IMR-90 (cell line): Measurements from ENCODE around the gene RNF213. TPM values are rescaled to one million over a fixed set of nuclear protein-coding genes. Genes with fewer than 3 reads are reported as not detected.

Experiments used
- ATAC-seq: fragments of 200-7000 bp; cut with Tn5 transposase; 2 replicates; pipeline ENCODE4 v1.9.1; 2020; ENCODE audit warnings: low read depth, mild to moderate bottlenecking, moderate library complexity
- BruUV-seq: library from RNA; stranded (reverse); fragments of 400-500 nt; replicated peaks from 2 replicates; lab custom pipeline; 2021; lab: Mats Ljungman, UMichigan
- CTCF ChIA-PET: fragments of 300-600 bp; formaldehyde crosslinking; extraction: SDS; loops from one replicate; lab custom pipeline; 2021; ENCODE audit warnings: antibody characterized with exemption; lab: Yijun Ruan, JAX
- POLR2A ChIA-PET: fragments of 300-600 bp; sonication (Branson Sonifier 250); formaldehyde crosslinking; loops from one replicate; lab custom pipeline; 2022; ENCODE audit warnings: antibody characterized with exemption; ENCODE audit not compliant: unreplicated experiment; lab: Charles Lee
- DNase-seq: peaks from one replicate; pipeline ENCODE4 v3.0.0; 2013
- H2AFZ ChIP-seq: replicated peaks from 2 replicates; pipeline ENCODE3; 2013; ENCODE audit warnings: low read length, mild to moderate bottlenecking; ENCODE audit not compliant: poor library complexity
- H2AK5ac ChIP-seq: 2 replicates; pipeline ENCODE4 v1.6.1; 2013; ENCODE audit warnings: low read depth, low read length, inconsistent platforms
- H2AK9ac ChIP-seq: replicated peaks from 2 replicates; pipeline ENCODE3; 2013; ENCODE audit warnings: mild to moderate bottlenecking, low read depth, low read length, moderate library complexity; ENCODE audit not compliant: poor library complexity
- H2BK120ac ChIP-seq: 2 replicates; pipeline ENCODE4 v1.6.1; 2013; ENCODE audit warnings: low read depth, low read length, inconsistent platforms
- H2BK15ac ChIP-seq: 3 replicates; pipeline ENCODE4 v1.6.1; 2013; ENCODE audit warnings: low read depth, low read length, inconsistent platforms
- H2BK20ac ChIP-seq: 2 replicates; pipeline ENCODE4 v1.6.1; 2013; ENCODE audit warnings: low read depth, mild to moderate bottlenecking, inconsistent platforms, low read length, moderate library complexity
- H2BK5ac ChIP-seq: 2 replicates; pipeline ENCODE4 v1.6.1; 2013; ENCODE audit warnings: mild to moderate bottlenecking, low read depth, low read length, inconsistent platforms; ENCODE audit not compliant: poor library complexity, severe bottlenecking
- H3K14ac ChIP-seq: replicated peaks from 2 replicates; pipeline ENCODE4 v1.6.1; 2013; ENCODE audit warnings: low read depth, low read length, inconsistent platforms
- H3K18ac ChIP-seq: 2 replicates; pipeline ENCODE4 v1.6.1; 2013; ENCODE audit warnings: low read depth, low read length, control low read depth
- H3K23ac ChIP-seq: 2 replicates; pipeline ENCODE4 v1.6.1; 2013; ENCODE audit warnings: low read depth, low read length, inconsistent platforms
- H3K27ac ChIP-seq: 2 replicates; pipeline ENCODE4 v1.5.1; 2013; ENCODE audit warnings: mild to moderate bottlenecking, control low read depth, low read length; ENCODE audit not compliant: insufficient read depth
- H3K27me3 ChIP-seq: 2 replicates; pipeline ENCODE4 v1.6.1; 2013; ENCODE audit warnings: low read length; ENCODE audit not compliant: control insufficient read depth, insufficient read depth
- H3K36me3 ChIP-seq: 2 replicates; pipeline ENCODE4 v1.6.1; 2013; ENCODE audit warnings: low read length, mixed read lengths; ENCODE audit not compliant: control insufficient read depth, insufficient read depth
- H3K4ac ChIP-seq: 2 replicates; pipeline ENCODE4 v1.6.1; 2013; ENCODE audit warnings: low read depth, low read length, inconsistent platforms
- H3K4me1 ChIP-seq: 2 replicates; pipeline ENCODE4 v1.6.1; 2013; ENCODE audit warnings: low read length, mixed read lengths; ENCODE audit not compliant: control insufficient read depth, insufficient read depth
- H3K4me2 ChIP-seq: 2 replicates; pipeline ENCODE4 v1.6.1; 2013; ENCODE audit warnings: low read depth, mild to moderate bottlenecking, control low read depth, low read length, moderate library complexity
- H3K4me3 ChIP-seq: 2 replicates; pipeline ENCODE4 v1.5.1; 2013; ENCODE audit warnings: low read depth, mild to moderate bottlenecking, control low read depth, low read length, moderate library complexity; ENCODE audit not compliant: insufficient read depth
- H3K56ac ChIP-seq: 2 replicates; pipeline ENCODE4 v1.6.1; 2013; ENCODE audit warnings: low read length, inconsistent platforms; ENCODE audit not compliant: insufficient read depth; ENCODE audit errors: extremely low read depth
- H3K79me1 ChIP-seq, 2 experiments: 2 replicates each; pipeline ENCODE4 v1.6.1; 2013; ENCODE audit warnings: low read length in 2 of 2, inconsistent platforms in 1 of 2, low read depth in 1 of 2
- H3K9ac ChIP-seq: 2 replicates; pipeline ENCODE4 v1.6.1; 2013; ENCODE audit warnings: low read depth, low read length, control low read depth
- H3K9me1 ChIP-seq: 2 replicates; pipeline ENCODE4 v1.6.1; 2013; ENCODE audit warnings: low read length, inconsistent platforms; ENCODE audit not compliant: insufficient read depth
- H3K9me3 ChIP-seq: 2 replicates; pipeline ENCODE4 v1.6.1; 2013; ENCODE audit warnings: low read length; ENCODE audit not compliant: control insufficient read depth, insufficient read depth
- H4K20me1 ChIP-seq: 2 replicates; pipeline ENCODE4 v1.6.1; 2013; ENCODE audit warnings: low read length, inconsistent platforms; ENCODE audit not compliant: insufficient read depth
- H4K5ac ChIP-seq: 2 replicates; pipeline ENCODE4 v1.6.1; 2013; ENCODE audit warnings: mild to moderate bottlenecking, low read depth, low read length, control low read depth
- H4K8ac ChIP-seq, 2 experiments: 2 replicates each; pipeline ENCODE4 v1.6.1; 2013; ENCODE audit warnings: low read depth in 2 of 2, low read length in 2 of 2, control low read depth in 1 of 2, inconsistent platforms in 1 of 2
- H4K91ac ChIP-seq: 2 replicates; pipeline ENCODE4 v1.6.1; 2013; ENCODE audit warnings: low read depth, low read length, inconsistent platforms; ENCODE audit not compliant: insufficient read depth
- CEBPB ChIP-seq: IDR thresholded peaks from 2 replicates; pipeline ENCODE4 v1.6.1; 2012; ENCODE audit warnings: low read depth, low read length, improper control_type of control experiment
- CHD1 ChIP-seq: IDR thresholded peaks from 2 replicates; pipeline ENCODE4 v1.6.1; 2012; ENCODE audit warnings: low read depth, low read length, improper control_type of control experiment
- MAFK ChIP-seq: IDR thresholded peaks from 2 replicates; pipeline ENCODE4 v1.6.1; 2012; ENCODE audit warnings: low read depth, low read length, improper control_type of control experiment
- MAZ ChIP-seq: IDR thresholded peaks from 2 replicates; pipeline ENCODE4 v1.6.1; 2012; ENCODE audit warnings: low read depth, mild to moderate bottlenecking, low read length, improper control_type of control experiment, moderate library complexity, borderline replicate concordance
- MXI1 ChIP-seq: IDR thresholded peaks from 2 replicates; pipeline ENCODE4 v1.6.1; 2012; ENCODE audit warnings: low read depth, mild to moderate bottlenecking, low read length, moderate library complexity, borderline replicate concordance
- NFE2L2 ChIP-seq: fragments of 150-350 bp; IDR thresholded peaks from 2 replicates; pipeline ENCODE4 v1.6.1; 2016; ENCODE audit warnings: low read depth, mild to moderate bottlenecking, low read length
- POLR2A ChIP-seq: IDR thresholded peaks from 2 replicates; pipeline ENCODE4 v1.6.1; 2012; ENCODE audit warnings: mild to moderate bottlenecking, low read depth, low read length
- RCOR1 ChIP-seq: IDR thresholded peaks from 2 replicates; pipeline ENCODE4 v1.6.1; 2012; ENCODE audit warnings: mild to moderate bottlenecking, low read length, improper control_type of control experiment; ENCODE audit not compliant: insufficient replicate concordance
- RFX5 ChIP-seq: IDR thresholded peaks from 2 replicates; pipeline ENCODE4 v1.8.0; 2012; ENCODE audit warnings: low read depth, mild to moderate bottlenecking, low read length, moderate library complexity
- SMC3 ChIP-seq: fragments of 150-350 bp; IDR thresholded peaks from 2 replicates; pipeline ENCODE4 v1.6.1; 2016; ENCODE audit warnings: low read depth, mild to moderate bottlenecking, antibody characterized with exemption, low read length, moderate library complexity
- WGBS, 2 experiments: methylation state at CpG; one replicate each; pipeline versions ENCODE4 v1.1.5 to v1.1.7; 2013; ENCODE audit warnings: missing lambda C conversion rate in 2 of 2; ENCODE audit not compliant: insufficient read length in 1 of 2; ENCODE audit errors: extremely low coverage in 2 of 2; 5-methylcytosine and 5-hydroxymethylcytosine counted together
- dilution Hi-C: fragments of 300-500 bp; cut with HindIII; formaldehyde crosslinking; loops from one replicate; pipeline ENCODE4 v1.14.3; 2018; ENCODE audit warnings: low sequenced_read_pairs; ENCODE audit not compliant: unreplicated experiment
- in situ Hi-C: fragments of 300-500 bp; cut with MboI; formaldehyde crosslinking; loops from 3 replicates; pipeline ENCODE4 v1.14.3; 2019; ENCODE audit warnings: low sequenced_read_pairs, inconsistent platforms, mixed read lengths
- intact Hi-C: fragments of 100-400 bp; cut with micrococcal nuclease; formaldehyde crosslinking; loops from 2 replicates; pipeline ENCODE4 v1.10.0; 2022
- polyA plus RNA-seq, 3 experiments: library from polyadenylated mRNA; depleted of rRNA; stranded (reverse); fragments of >200 nt; gene quantifications; 2 replicates each; pipeline ENCODE4 v1.2.3, GENCODE V29; 2012; ENCODE audit warnings: low replicate concordance in 1 of 3
- total RNA-seq: library from RNA; depleted of rRNA; stranded (reverse); fragments of >200 nt; gene quantifications from 2 replicates; pipeline ENCODE4 v1.2.3, GENCODE V29; 2012
- TF ChIP-seq, protein P1 (sequence below): conservative IDR thresholded peaks from 2 replicates; pipeline ENCODE4 v1.5.1; 2012; ENCODE audit warnings: mild to moderate bottlenecking, low read depth, low read length, improper control_type of control experiment
- TF ChIP-seq, protein P2 (sequence below): fragments of 150-350 bp; IDR thresholded peaks from 2 replicates; pipeline ENCODE4 v1.6.1; 2017; ENCODE audit warnings: mild to moderate bottlenecking, antibody characterized with exemption, low read length, low read depth
- TF ChIP-seq, protein P3 (sequence below): fragments of 150-350 bp; IDR thresholded peaks from 2 replicates; pipeline ENCODE4 v1.6.1; 2016; ENCODE audit warnings: low read depth, mild to moderate bottlenecking, low read length, moderate library complexity, borderline replicate concordance

RNF213 gene
- total and polyA plus RNA-seq, 2 of the 4 experiments (the other 2 are of a cell fraction), result 23.4 to 36.0 TPM

DNA sequence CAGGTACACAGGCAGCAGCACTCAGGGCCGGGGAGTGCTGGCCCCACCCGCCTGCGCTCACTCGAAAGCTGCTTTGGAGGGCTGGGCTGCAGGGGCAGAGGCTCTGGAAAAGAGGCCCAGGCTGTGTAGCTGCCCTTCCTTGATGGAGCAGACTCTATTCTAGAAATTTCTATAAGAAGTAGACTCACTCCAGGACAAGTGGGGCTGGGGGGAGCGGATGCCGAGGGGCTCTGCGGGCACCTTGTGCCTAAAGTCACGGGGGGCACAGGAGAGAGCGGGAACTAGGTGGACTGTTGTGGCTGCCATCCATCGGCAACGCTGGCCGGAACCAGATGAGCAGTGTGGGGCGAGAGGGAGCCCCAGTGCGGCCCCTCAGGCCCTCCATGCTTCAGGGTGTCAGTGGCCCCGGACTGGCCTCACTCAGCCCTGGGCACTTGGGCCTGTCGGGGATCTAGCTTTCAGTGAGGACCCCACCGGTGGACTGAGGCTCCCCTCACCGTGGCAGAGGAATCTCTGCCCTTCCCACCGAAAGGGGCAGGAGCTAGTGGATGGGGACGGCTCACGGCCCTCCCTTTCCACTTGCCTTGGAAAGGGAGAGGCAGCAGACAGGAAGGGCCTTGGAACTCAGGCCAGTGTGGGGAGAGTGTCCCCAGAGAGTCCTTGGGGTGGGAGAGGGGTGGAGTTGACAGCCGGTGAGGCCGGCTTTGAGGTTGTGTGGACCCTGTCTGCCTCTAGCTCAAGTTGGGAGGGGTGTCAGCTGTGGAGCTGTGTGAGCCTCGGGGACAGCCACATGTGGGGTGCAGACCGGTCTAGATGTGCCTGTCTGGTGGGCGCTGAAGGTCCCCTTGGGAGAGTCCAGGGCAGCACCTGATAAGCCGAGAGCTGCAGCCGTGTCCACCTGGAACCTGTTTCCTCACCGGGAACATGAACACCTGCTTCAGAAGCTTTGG, 170.9 kb downstream of the RNF213 start:
- Histone ChIP-seq H3K9ac (no peak overlapping the region), H2BK15ac (no peak overlapping the region), H2AK5ac (no peak overlapping the region), H3K4me2 (no peak overlapping the region), H3K9me1 (no peaks in the 10 kb centered on the region), H3K4ac (no peak overlapping the region), H2BK20ac (no peak overlapping the region), H2AK9ac (peak overlapping the region; percentile 85), H3K4me3 (no peak overlapping the region), H3K56ac (no peak overlapping the region), H3K79me1 (no peaks in the 10 kb centered on the region), H3K14ac (no peak overlapping the region), H3K23ac (no peak overlapping the region), H3K18ac (no peak overlapping the region), H3K9me3 (no peaks in the 10 kb centered on the region), H2AFZ (no peak overlapping the region), H3K27ac (no peak overlapping the region), H4K8ac (no peak overlapping the region), H2BK5ac (no peak overlapping the region), H2BK120ac (no peak overlapping the region), H3K4me1 (peaks cover 2% of the 10 kb centered on the region; the same call in 1 of the 2 replicates), H3K36me3 (peaks cover 13% of the 10 kb centered on the region; the same call in 1 of the 2 replicates), H4K91ac (no peak overlapping the region), H3K27me3 (no peaks in the 10 kb centered on the region), H4K20me1 (peaks cover 7% of the 10 kb centered on the region), H4K5ac (no peak overlapping the region)
- ATAC-seq, result no peak
- ChIA-PET CTCF (no interaction called here), POLR2A (no interaction called here)
- no peak for DNase-seq
- WGBS, 2 experiments, result 85% methylated on average over 4 of the region's 29 CpGs; no CpG with 5 or more reads in 1 of the 2 experiments
- in situ Hi-C loops, result loop anchor here (5.0 kb wide), 1 partner anchor 141 kb away; no protein-coding TSS in a partner anchor
- intact Hi-C loops, result no loop called here
- BruUV-seq, result no TSS peak
- TF ChIP-seq RFX5 (no peak), SMC3 (no peak), NFE2L2 (no peak), CHD1 (no peak), POLR2A (no peak), RCOR1 (no peak), MAZ (no peak), MAFK (no peak), MXI1 (no peak), CEBPB (no peak)
- TF ChIP-seq, protein P1, sequence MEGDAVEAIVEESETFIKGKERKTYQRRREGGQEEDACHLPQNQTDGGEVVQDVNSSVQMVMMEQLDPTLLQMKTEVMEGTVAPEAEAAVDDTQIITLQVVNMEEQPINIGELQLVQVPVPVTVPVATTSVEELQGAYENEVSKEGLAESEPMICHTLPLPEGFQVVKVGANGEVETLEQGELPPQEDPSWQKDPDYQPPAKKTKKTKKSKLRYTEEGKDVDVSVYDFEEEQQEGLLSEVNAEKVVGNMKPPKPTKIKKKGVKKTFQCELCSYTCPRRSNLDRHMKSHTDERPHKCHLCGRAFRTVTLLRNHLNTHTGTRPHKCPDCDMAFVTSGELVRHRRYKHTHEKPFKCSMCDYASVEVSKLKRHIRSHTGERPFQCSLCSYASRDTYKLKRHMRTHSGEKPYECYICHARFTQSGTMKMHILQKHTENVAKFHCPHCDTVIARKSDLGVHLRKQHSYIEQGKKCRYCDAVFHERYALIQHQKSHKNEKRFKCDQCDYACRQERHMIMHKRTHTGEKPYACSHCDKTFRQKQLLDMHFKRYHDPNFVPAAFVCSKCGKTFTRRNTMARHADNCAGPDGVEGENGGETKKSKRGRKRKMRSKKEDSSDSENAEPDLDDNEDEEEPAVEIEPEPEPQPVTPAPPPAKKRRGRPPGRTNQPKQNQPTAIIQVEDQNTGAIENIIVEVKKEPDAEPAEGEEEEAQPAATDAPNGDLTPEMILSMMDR, result no peak
- TF ChIP-seq, protein P2, sequence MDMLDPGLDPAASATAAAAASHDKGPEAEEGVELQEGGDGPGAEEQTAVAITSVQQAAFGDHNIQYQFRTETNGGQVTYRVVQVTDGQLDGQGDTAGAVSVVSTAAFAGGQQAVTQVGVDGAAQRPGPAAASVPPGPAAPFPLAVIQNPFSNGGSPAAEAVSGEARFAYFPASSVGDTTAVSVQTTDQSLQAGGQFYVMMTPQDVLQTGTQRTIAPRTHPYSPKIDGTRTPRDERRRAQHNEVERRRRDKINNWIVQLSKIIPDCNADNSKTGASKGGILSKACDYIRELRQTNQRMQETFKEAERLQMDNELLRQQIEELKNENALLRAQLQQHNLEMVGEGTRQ, result no peak
- TF ChIP-seq, protein P3, sequence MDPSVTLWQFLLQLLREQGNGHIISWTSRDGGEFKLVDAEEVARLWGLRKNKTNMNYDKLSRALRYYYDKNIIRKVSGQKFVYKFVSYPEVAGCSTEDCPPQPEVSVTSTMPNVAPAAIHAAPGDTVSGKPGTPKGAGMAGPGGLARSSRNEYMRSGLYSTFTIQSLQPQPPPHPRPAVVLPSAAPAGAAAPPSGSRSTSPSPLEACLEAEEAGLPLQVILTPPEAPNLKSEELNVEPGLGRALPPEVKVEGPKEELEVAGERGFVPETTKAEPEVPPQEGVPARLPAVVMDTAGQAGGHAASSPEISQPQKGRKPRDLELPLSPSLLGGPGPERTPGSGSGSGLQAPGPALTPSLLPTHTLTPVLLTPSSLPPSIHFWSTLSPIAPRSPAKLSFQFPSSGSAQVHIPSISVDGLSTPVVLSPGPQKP, result no peak
- dilution Hi-C loops, result no loop called here
